Measurements from ENCODE around the gene UNC13C. TPM values are rescaled to one million over a fixed set of nuclear protein-coding genes. Genes with fewer than 3 reads are reported as not detected.

UNC13C gene
- total and polyA plus RNA-seq, 7 donors, result 0.51 to 14.4 (median 1.9) TPM; not detected in 1

- 34 to 53% (median 46%) methylated on average over 5 of the region's 5 CpGs for WGBS, 3 donors
- Histone ChIP-seq H3K4me3 (no peak overlapping the region), H3K27me3 (ENCODE audit: insufficient read depth in 3 of 3, low read length in 2 of 3) (no peaks in the 10 kb centered on the region), H3K4me1 (no peaks in the 10 kb centered on the region), H3K27ac (no peak overlapping the region), H3K9me3 (no peaks in the 10 kb centered on the region), H3K36me3 (ENCODE audit: insufficient read depth in 1 of 2, low read depth in 1 of 2) (no peaks in the 10 kb centered on the region)
- TF ChIP-seq CTCF (IDR thresholded peaks at IDR 0.05), result no peak
- no peak for DNase-seq
- intact Hi-C loops (cut with DNase I), result no loop called here
- peak in 2 of 4 donors; percentile 61 to 77 for ATAC-seq
Observed at GRCh38 chr15:54518156-54518882, 540.1 kb downstream of the UNC13C start.

GRCh38 chr15:54519577-54519976 lies 541.3 kb downstream of the UNC13C start:
- H3K27ac ChIP-seq, result no peak overlapping the region
- H3K36me3 ChIP-seq (ENCODE audit: insufficient read depth in 1 of 2, low read depth in 1 of 2), result no peaks in the 10 kb centered on the region
- TF ChIP-seq CTCF (IDR thresholded peaks at IDR 0.05), result no peak
- H3K9me3 ChIP-seq, result no peaks in the 10 kb centered on the region
- WGBS, 3 donors, result 49 to 57% (median 52%) methylated on average over 5 of the region's 5 CpGs
- DNase-seq (no peak), ATAC-seq (no peak)
- no peaks in the 10 kb centered on the region for H3K27me3 ChIP-seq (ENCODE audit: insufficient read depth in 3 of 3, low read length in 2 of 3)
- H3K4me3 ChIP-seq, result no peak overlapping the region
- intact Hi-C loops (cut with DNase I), result no loop called here
- no peaks in the 10 kb centered on the region for H3K4me1 ChIP-seq

GRCh38 chr15:54520616-54521015 lies 542.4 kb downstream of the UNC13C start:
- no peak for TF ChIP-seq CTCF (IDR thresholded peaks at IDR 0.05)
- Histone ChIP-seq H3K9me3 (no peaks in the 10 kb centered on the region), H3K27me3 (ENCODE audit: insufficient read depth in 3 of 3, low read length in 2 of 3) (no peaks in the 10 kb centered on the region), H3K27ac (no peak overlapping the region), H3K36me3 (ENCODE audit: insufficient read depth in 1 of 2, low read depth in 1 of 2) (no peaks in the 10 kb centered on the region), H3K4me3 (no peak overlapping the region), H3K4me1 (no peaks in the 10 kb centered on the region)
- WGBS, 3 donors, result 65 to 74% (median 65%) methylated on average over 1 of the region's 1 CpG
- no peak for ATAC-seq
- intact Hi-C loops (cut with DNase I), result no loop called here
- DNase-seq, result no peak

- Histone ChIP-seq H3K4me3 (no peak overlapping the region), H3K9me3 (no peaks in the 10 kb centered on the region), H3K4me1 (no peaks in the 10 kb centered on the region), H3K27me3 (ENCODE audit: insufficient read depth in 3 of 3, low read length in 2 of 3) (no peaks in the 10 kb centered on the region), H3K36me3 (ENCODE audit: insufficient read depth in 1 of 2, low read depth in 1 of 2) (no peaks in the 10 kb centered on the region), H3K27ac (no peak overlapping the region)
- TF ChIP-seq CTCF (IDR thresholded peaks at IDR 0.05), result no peak
- no peak for ATAC-seq
- WGBS, 3 donors, result 66 to 81% (median 69%) methylated on average over 2 of the region's 2 CpGs
- intact Hi-C loops (cut with DNase I), result no loop called here
- no peak for DNase-seq
Observed at GRCh38 chr15:54521206-54521605, 543.0 kb downstream of the UNC13C start.

GRCh38 chr15:54528021-54528420 lies 549.8 kb downstream of the UNC13C start:
- intact Hi-C loops (cut with DNase I), result no loop called here
- TF ChIP-seq CTCF (IDR thresholded peaks at IDR 0.05), result no peak
- DNase-seq, result no peak
- H3K27ac ChIP-seq, result no peak overlapping the region
- WGBS, 3 donors, result 72 to 86% (median 83%) methylated on average over 1 of the region's 1 CpG
- no peaks in the 10 kb centered on the region for H3K36me3 ChIP-seq (ENCODE audit: insufficient read depth in 1 of 2, low read depth in 1 of 2)
- H3K9me3 ChIP-seq, result no peaks in the 10 kb centered on the region
- H3K4me1 ChIP-seq, result no peaks in the 10 kb centered on the region
- no peak overlapping the region for H3K4me3 ChIP-seq
- no peak for ATAC-seq
- H3K27me3 ChIP-seq (ENCODE audit: insufficient read depth in 3 of 3, low read length in 2 of 3), result no peaks in the 10 kb centered on the region
